ENCODE results near the gene ARID1A. TPM values are rescaled to one million over a fixed set of nuclear protein-coding genes. Genes with fewer than 3 reads are reported as not detected.

Gene ARID1A
- total RNA-seq, 1 donor from 2014 or later = 186 TPM

GRCh38 chr1:26783646-26784022 lies 87.8 kb downstream of the ARID1A start:
- no peak overlapping the region for H3K4me3 Mint-ChIP-seq (ENCODE audit: low read depth)
- peaks cover 43% of the 10 kb centered on the region for H3K4me1 Mint-ChIP-seq (ENCODE audit: low read depth)
- H3K27me3 Mint-ChIP-seq = no peaks in the 10 kb centered on the region
- TF ChIP-seq, protein P1, sequence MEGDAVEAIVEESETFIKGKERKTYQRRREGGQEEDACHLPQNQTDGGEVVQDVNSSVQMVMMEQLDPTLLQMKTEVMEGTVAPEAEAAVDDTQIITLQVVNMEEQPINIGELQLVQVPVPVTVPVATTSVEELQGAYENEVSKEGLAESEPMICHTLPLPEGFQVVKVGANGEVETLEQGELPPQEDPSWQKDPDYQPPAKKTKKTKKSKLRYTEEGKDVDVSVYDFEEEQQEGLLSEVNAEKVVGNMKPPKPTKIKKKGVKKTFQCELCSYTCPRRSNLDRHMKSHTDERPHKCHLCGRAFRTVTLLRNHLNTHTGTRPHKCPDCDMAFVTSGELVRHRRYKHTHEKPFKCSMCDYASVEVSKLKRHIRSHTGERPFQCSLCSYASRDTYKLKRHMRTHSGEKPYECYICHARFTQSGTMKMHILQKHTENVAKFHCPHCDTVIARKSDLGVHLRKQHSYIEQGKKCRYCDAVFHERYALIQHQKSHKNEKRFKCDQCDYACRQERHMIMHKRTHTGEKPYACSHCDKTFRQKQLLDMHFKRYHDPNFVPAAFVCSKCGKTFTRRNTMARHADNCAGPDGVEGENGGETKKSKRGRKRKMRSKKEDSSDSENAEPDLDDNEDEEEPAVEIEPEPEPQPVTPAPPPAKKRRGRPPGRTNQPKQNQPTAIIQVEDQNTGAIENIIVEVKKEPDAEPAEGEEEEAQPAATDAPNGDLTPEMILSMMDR (IDR thresholded peaks at IDR 0.05; ENCODE audit: unreplicated experiment) = no peak
- peak overlapping the region; percentile 85 for H3K27ac Mint-ChIP-seq
- DNase-seq (ENCODE audit: low spot score, unreplicated experiment) = no peak
- H3K9me3 Mint-ChIP-seq (ENCODE audit: low read depth) = no peaks in the 10 kb centered on the region
- peaks cover 18% of the 10 kb centered on the region for H3K36me3 Mint-ChIP-seq (ENCODE audit: insufficient read depth)

- Mint-ChIP-seq H3K4me1 (ENCODE audit: low read depth) (peaks cover 49% of the 10 kb centered on the region), H3K36me3 (ENCODE audit: insufficient read depth) (peaks cover 13% of the 10 kb centered on the region), H3K27ac (peak overlapping the region; percentile 85), H3K9me3 (ENCODE audit: low read depth) (no peaks in the 10 kb centered on the region), H3K27me3 (no peaks in the 10 kb centered on the region), H3K4me3 (ENCODE audit: low read depth) (no peak overlapping the region)
- DNase-seq (ENCODE audit: low spot score, unreplicated experiment) = peak; percentile 25
- TF ChIP-seq, protein P1 (IDR thresholded peaks at IDR 0.05; ENCODE audit: unreplicated experiment) = no peak
These were observed 88.4 kb downstream of the ARID1A start for GRCh38 chr1:26784023-26784871.

DNA sequence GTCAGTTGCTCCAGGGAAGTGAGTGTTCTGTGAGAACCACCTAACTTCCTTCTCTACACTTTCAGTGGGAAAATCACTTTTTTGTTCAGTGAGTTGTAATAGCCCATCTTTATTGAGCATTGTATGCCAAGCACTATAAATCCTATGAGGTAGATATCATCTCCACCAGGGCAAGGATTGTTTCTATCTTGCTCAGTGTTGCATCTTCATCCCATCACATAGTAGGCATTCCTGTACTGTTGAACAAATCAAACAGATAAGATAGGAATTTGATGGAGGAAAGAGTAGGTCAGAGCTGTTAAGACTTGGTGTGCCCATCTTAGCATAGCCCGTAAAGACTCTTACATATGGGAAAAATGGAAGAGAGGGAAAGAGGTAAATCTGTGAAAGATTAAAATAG lies 89.1 kb downstream of the ARID1A start:
- H3K4me1 Mint-ChIP-seq (ENCODE audit: low read depth) = peaks cover 50% of the 10 kb centered on the region
- H3K36me3 Mint-ChIP-seq (ENCODE audit: insufficient read depth) = peaks cover 9% of the 10 kb centered on the region
- no peak overlapping the region for H3K4me3 Mint-ChIP-seq (ENCODE audit: low read depth)
- TF ChIP-seq, protein P1 (IDR thresholded peaks at IDR 0.05; ENCODE audit: unreplicated experiment) = no peak
- no peak for DNase-seq (ENCODE audit: low spot score, unreplicated experiment)
- peak overlapping the region; percentile 85 for H3K27ac Mint-ChIP-seq
- no peaks in the 10 kb centered on the region for H3K27me3 Mint-ChIP-seq
- H3K9me3 Mint-ChIP-seq (ENCODE audit: low read depth) = no peaks in the 10 kb centered on the region

- Mint-ChIP-seq H3K9me3 (ENCODE audit: low read depth) (no peaks in the 10 kb centered on the region), H3K27ac (peak overlapping the region; percentile 99), H3K36me3 (ENCODE audit: insufficient read depth) (peaks cover 7% of the 10 kb centered on the region), H3K4me3 (ENCODE audit: low read depth) (peak overlapping the region; percentile 97), H3K27me3 (no peaks in the 10 kb centered on the region), H3K4me1 (ENCODE audit: low read depth) (peaks cover 50% of the 10 kb centered on the region)
- TF ChIP-seq, protein P1 (IDR thresholded peaks at IDR 0.05; ENCODE audit: unreplicated experiment) = no peak
- DNase-seq (ENCODE audit: low spot score, unreplicated experiment) = no peak
These were observed 90.0 kb downstream of the ARID1A start for GRCh38 chr1:26785611-26786436.
